SK-N-SH treated with all-trans-retinoic acid at 6 μM for 48 hours (cell line): ENCODE data around the gene CDC23.
A peak's percentile ranks its signal among the peaks of the same experiment; 100 is the strongest.
"Not testable (repeated sequence)": the region's sequence is repeated elsewhere in the genome, so short reads cannot be mapped to it uniquely, and the experiment has no call there.

ENCODE experiments used
- ATAC-seq: fragments of 200-7000 bp; cut with Tn5 transposase; 3 replicates; pipeline ENCODE4 v1.9.1; 2020; ENCODE audit warnings: mild to moderate bottlenecking, moderate library complexity
- ARNTL ChIP-seq: fragments of 450-650 bp; formaldehyde crosslinking; IDR thresholded peaks from 2 replicates; pipeline ENCODE4 v1.5.0; 2020; ENCODE audit warnings: low read depth, mild to moderate bottlenecking, moderate library complexity, borderline replicate concordance
- BACH2 ChIP-seq: fragments of 250-450 bp; sonication (Bioruptor Pico); IDR thresholded peaks from 2 replicates; pipeline ENCODE4 v1.9.0; 2021; ENCODE audit warnings: mild to moderate bottlenecking, borderline replicate concordance
- CREB5 ChIP-seq: fragments of 250-450 bp; sonication (Bioruptor Pico); IDR thresholded peaks from 2 replicates; pipeline ENCODE4 v1.5.1; 2020; ENCODE audit warnings: low read depth, mild to moderate bottlenecking, moderate library complexity
- CSRNP3 ChIP-seq: fragments of 250-450 bp; sonication (Bioruptor Pico); IDR thresholded peaks from 2 replicates; pipeline ENCODE4 v1.5.1; 2021; ENCODE audit warnings: mild to moderate bottlenecking, moderate library complexity
- ESRRG ChIP-seq: fragments of 250-450 bp; sonication (Bioruptor Pico); IDR thresholded peaks from 2 replicates; pipeline ENCODE4 v1.6.1; 2021; ENCODE audit warnings: mild to moderate bottlenecking
- GLIS3 ChIP-seq: fragments of 250-450 bp; sonication (Bioruptor Pico); IDR thresholded peaks from 2 replicates; pipeline ENCODE4 v1.5.0; 2020; ENCODE audit warnings: mild to moderate bottlenecking, moderate library complexity
- ISL1 ChIP-seq: fragments of 250-450 bp; sonication (Bioruptor Pico); IDR thresholded peaks from 2 replicates; pipeline ENCODE4 v2.1.2; 2022; ENCODE audit warnings: mild to moderate bottlenecking, moderate library complexity
- PATZ1 ChIP-seq: fragments of 250-450 bp; sonication (Bioruptor Pico); IDR thresholded peaks from 2 replicates; pipeline ENCODE4 v1.8.0; 2020; ENCODE audit warnings: mild to moderate bottlenecking, moderate library complexity, borderline replicate concordance
- POU6F1 ChIP-seq: fragments of 250-450 bp; sonication (Bioruptor Pico); IDR thresholded peaks from 2 replicates; pipeline ENCODE4 v1.8.0; 2021; ENCODE audit warnings: low read depth, mild to moderate bottlenecking, moderate library complexity, borderline replicate concordance
- PPARA ChIP-seq: fragments of 250-450 bp; sonication (Bioruptor Pico); IDR thresholded peaks from 2 replicates; pipeline ENCODE4 v1.5.0; 2020; ENCODE audit warnings: mild to moderate bottlenecking, borderline replicate concordance
- RARB ChIP-seq: fragments of 250-450 bp; sonication (Bioruptor Pico); IDR thresholded peaks from 2 replicates; pipeline ENCODE4 v1.8.0; 2021; ENCODE audit warnings: mild to moderate bottlenecking, moderate library complexity
- SNAI2 ChIP-seq: fragments of 250-450 bp; sonication (Bioruptor Pico); IDR thresholded peaks from 2 replicates; pipeline ENCODE4 v1.5.0; 2020; ENCODE audit warnings: mild to moderate bottlenecking, moderate library complexity
- TOX ChIP-seq: fragments of 250-450 bp; sonication (Bioruptor Pico); IDR thresholded peaks from 2 replicates; pipeline ENCODE4 v1.8.0; 2021; ENCODE audit warnings: mild to moderate bottlenecking, moderate library complexity, borderline replicate concordance
- TSHZ2 ChIP-seq: fragments of 250-450 bp; sonication (Bioruptor Pico); IDR thresholded peaks from 2 replicates; pipeline ENCODE4 v1.5.0; 2020; ENCODE audit warnings: mild to moderate bottlenecking, moderate library complexity
- ZC3H10 ChIP-seq: fragments of 250-450 bp; sonication (Bioruptor Pico); IDR thresholded peaks from 2 replicates; pipeline ENCODE4 v1.5.1; 2021; ENCODE audit warnings: mild to moderate bottlenecking, moderate library complexity
- ZFP3 ChIP-seq: fragments of 250-450 bp; sonication (Bioruptor Pico); IDR thresholded peaks from 2 replicates; pipeline ENCODE4 v1.5.0; 2020; ENCODE audit warnings: mild to moderate bottlenecking, moderate library complexity
- ZFP30 ChIP-seq: fragments of 450-650 bp; formaldehyde crosslinking; IDR thresholded peaks from 2 replicates; pipeline ENCODE4 v1.5.0; 2022; ENCODE audit warnings: mild to moderate bottlenecking, moderate library complexity
- ZNF565 ChIP-seq: fragments of 450-650 bp; formaldehyde crosslinking; conservative IDR thresholded peaks from 2 replicates; pipeline ENCODE4 v1.5.0; 2020; ENCODE audit warnings: low read depth, mild to moderate bottlenecking, moderate library complexity
- ZNF70 ChIP-seq: fragments of 450-650 bp; formaldehyde crosslinking; IDR thresholded peaks from 2 replicates; pipeline ENCODE4 v1.5.0; 2020; ENCODE audit warnings: mild to moderate bottlenecking, moderate library complexity
- ZNF8 ChIP-seq: fragments of 450-650 bp; formaldehyde crosslinking; IDR thresholded peaks from 2 replicates; pipeline ENCODE4 v1.5.0; 2020; ENCODE audit warnings: mild to moderate bottlenecking, moderate library complexity

Gene CDC23

GRCh38 chr5:138213161-138214029 lies at the start of gene CDC23:
Gene CDC23 (minus strand): TSS chr5:138213323. CDS start chr5:138213312, 11 bp downstream.
- TF ChIP-seq ZNF70 (CRISPR knock-in tag) = no peak
- TF ChIP-seq ISL1 = no peak
- TF ChIP-seq CSRNP3 (CRISPR knock-in tag) = no peak
- no peak for TF ChIP-seq PATZ1
- no peak for TF ChIP-seq PPARA
- ATAC-seq = peak; percentile 99

GRCh38 chr5:138258704-138259292 lies 45.7 kb upstream of the CDC23 start:
- no peak for ATAC-seq
- TF ChIP-seq CREB5 (no peak), ESRRG (CRISPR knock-in tag) (no peak), RARB (CRISPR knock-in tag) (no peak), ZFP30 (CRISPR knock-in tag) (no peak), POU6F1 (no peak)
- TF ChIP-seq, all 23 proteins: peak for 0

GRCh38 chr5:138257583-138257982 lies 44.5 kb upstream of the CDC23 start:
- TF ChIP-seq ZFP3 (CRISPR knock-in tag) (no peak), GLIS3 (CRISPR knock-in tag) (no peak), ESRRG (CRISPR knock-in tag) (no peak)
- TF ChIP-seq, all 23 proteins: peak for 0
- no peak for ATAC-seq

- ATAC-seq = no peak
- TF ChIP-seq ARNTL (no peak), RARB (CRISPR knock-in tag) (no peak), PATZ1 (no peak), TSHZ2 (CRISPR knock-in tag) (no peak), ISL1 (no peak), BACH2 (CRISPR knock-in tag) (no peak), ZNF565 (CRISPR knock-in tag) (no peak), ZNF8 (CRISPR knock-in tag) (no peak), ZC3H10 (CRISPR knock-in tag) (no peak), TOX (CRISPR knock-in tag) (no peak), ZFP30 (CRISPR knock-in tag) (no peak), ZNF70 (CRISPR knock-in tag) (no peak), ESRRG (CRISPR knock-in tag) (no peak), POU6F1 (no peak), SNAI2 (no peak)
Measured at GRCh38 chr5:138252944-138253343, 39.8 kb upstream of the CDC23 start.

GRCh38 chr5:138247800-138248199 lies 34.7 kb upstream of the CDC23 start:
- ATAC-seq = not testable (repeated sequence)
